Measurements from ENCODE around the gene IL24.

IL24 gene

GRCh38 chr1:206929524-206929923 lies 32.3 kb downstream of the IL24 start:
- DNase-seq: no peak

- no peak for DNase-seq
Observed at GRCh38 chr1:206930210-206930798, 33.1 kb downstream of the IL24 start.

- DNase-seq: no peak
Observed at GRCh38 chr1:206931709-206932108, 34.5 kb downstream of the IL24 start.

- DNase-seq: no peak
Observed at GRCh38 chr1:206932177-206932576, 34.9 kb downstream of the IL24 start.

GRCh38 chr1:206933333-206933945 lies 36.2 kb downstream of the IL24 start:
- DNase-seq: no peak

- DNase-seq: no peak
Observed at GRCh38 chr1:206935491-206936067, 38.3 kb downstream of the IL24 start.

- DNase-seq: no peak
Observed at GRCh38 chr1:206937425-206937824, 40.2 kb downstream of the IL24 start.

GRCh38 chr1:206939131-206939530 lies 41.9 kb downstream of the IL24 start:
- DNase-seq: no peak

- no peak for DNase-seq
Observed at GRCh38 chr1:206939841-206940587, 42.8 kb downstream of the IL24 start.

- no peak for DNase-seq
Observed at GRCh38 chr1:206940588-206940936, 43.3 kb downstream of the IL24 start.

- DNase-seq: no peak
Observed at GRCh38 chr1:206941766-206942418, 44.6 kb downstream of the IL24 start.

- DNase-seq: no peak
Observed at GRCh38 chr1:206944703-206945102, 47.5 kb downstream of the IL24 start.

- no peak for DNase-seq
Observed at GRCh38 chr1:206945779-206946178, 48.5 kb downstream of the IL24 start.

GRCh38 chr1:206946261-206946660 lies 49.0 kb downstream of the IL24 start, which contains the start of gene PIGR:
PIGR (minus strand) TSS chr1:206946466; CDS start chr1:206940531, 5,935 bp downstream.
- DNase-seq: no peak

GRCh38 chr1:206947255-206947654 lies 50.0 kb downstream of the IL24 start:
- no peak for DNase-seq

- DNase-seq: peak; percentile 7
Observed at GRCh38 chr1:206949208-206949607, 52.0 kb downstream of the IL24 start.

- DNase-seq: no peak
Observed at GRCh38 chr1:206949641-206950040, 52.4 kb downstream of the IL24 start.

GRCh38 chr1:206951318-206952100 lies 54.3 kb downstream of the IL24 start:
- no peak for DNase-seq

GRCh38 chr1:206952171-206952570 lies 54.9 kb downstream of the IL24 start:
- DNase-seq: no peak

- no peak for DNase-seq
Observed at GRCh38 chr1:206953126-206953525, 55.9 kb downstream of the IL24 start.

- DNase-seq: no peak
Observed at GRCh38 chr1:206953626-206954025, 56.4 kb downstream of the IL24 start.
